Thyroid gland (tissue), 4 donors: Measurements from ENCODE around the gene TRAIP.

ENCODE experiments used
- POLR2A ChIP-seq, 2 donors: fragments of 450-650 bp; IDR thresholded peaks; one replicate each; pipeline ENCODE4 v1.6.1; 2017; ENCODE audit warnings: antibody characterized with exemption in 2 of 2, mild to moderate bottlenecking in 2 of 2, moderate library complexity in 1 of 2
- TF ChIP-seq, protein P1 (sequence below), 6 experiments: fragments of 200-600 bp in 3 of 6; fragments of 450-650 bp in 3 of 6; sonication (generic) in 3 of 6; IDR thresholded peaks; one replicate each; pipeline ENCODE4 v1.5.1; 2016 to 2019; ENCODE audit warnings: antibody characterized with exemption in 6 of 6, mild to moderate bottlenecking in 2 of 6, inconsistent platforms in 1 of 6, moderate library complexity in 1 of 6

DNA sequence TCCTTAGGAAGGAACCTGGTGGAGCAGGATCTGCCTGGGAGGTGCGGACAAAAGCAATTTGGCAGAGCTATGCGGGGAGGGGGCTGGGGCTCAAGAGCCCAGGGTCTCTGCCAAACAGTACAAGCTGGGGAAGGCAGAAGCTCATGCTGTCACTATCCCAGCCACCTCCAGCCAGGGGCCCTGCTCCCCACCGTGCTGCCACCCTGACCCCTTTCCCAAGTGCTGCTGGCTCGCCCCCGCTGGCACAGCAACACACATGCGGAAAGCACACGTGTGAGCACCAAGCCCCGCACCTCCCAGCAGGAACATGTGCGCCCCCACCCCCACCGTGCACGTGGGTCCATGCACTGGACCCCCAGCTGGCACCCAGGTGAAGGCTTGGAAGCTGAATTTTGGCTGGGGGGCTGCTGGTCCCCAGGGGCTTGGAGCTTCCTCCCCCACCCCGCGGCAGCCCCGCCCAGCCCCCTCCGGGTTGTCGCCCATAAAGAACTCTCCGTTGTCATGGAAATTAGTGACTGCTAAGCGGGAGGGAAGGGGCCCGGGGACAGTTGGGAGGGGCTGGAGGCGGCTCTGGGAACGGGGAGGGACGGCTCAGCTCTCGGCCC, 12.6 kb upstream of the TRAIP start:
- TF ChIP-seq, protein P1, sequence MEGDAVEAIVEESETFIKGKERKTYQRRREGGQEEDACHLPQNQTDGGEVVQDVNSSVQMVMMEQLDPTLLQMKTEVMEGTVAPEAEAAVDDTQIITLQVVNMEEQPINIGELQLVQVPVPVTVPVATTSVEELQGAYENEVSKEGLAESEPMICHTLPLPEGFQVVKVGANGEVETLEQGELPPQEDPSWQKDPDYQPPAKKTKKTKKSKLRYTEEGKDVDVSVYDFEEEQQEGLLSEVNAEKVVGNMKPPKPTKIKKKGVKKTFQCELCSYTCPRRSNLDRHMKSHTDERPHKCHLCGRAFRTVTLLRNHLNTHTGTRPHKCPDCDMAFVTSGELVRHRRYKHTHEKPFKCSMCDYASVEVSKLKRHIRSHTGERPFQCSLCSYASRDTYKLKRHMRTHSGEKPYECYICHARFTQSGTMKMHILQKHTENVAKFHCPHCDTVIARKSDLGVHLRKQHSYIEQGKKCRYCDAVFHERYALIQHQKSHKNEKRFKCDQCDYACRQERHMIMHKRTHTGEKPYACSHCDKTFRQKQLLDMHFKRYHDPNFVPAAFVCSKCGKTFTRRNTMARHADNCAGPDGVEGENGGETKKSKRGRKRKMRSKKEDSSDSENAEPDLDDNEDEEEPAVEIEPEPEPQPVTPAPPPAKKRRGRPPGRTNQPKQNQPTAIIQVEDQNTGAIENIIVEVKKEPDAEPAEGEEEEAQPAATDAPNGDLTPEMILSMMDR (IDR thresholded peaks at IDR 0.05): no peak
- no peak for TF ChIP-seq POLR2A (IDR thresholded peaks at IDR 0.05)
